Fibroblast of skin of left biceps (primary cell): ENCODE results near the gene DLGAP1.
A peak's percentile ranks its signal among the peaks of the same experiment; 100 is the strongest.

Experiments used
- DNase-seq, 2 experiments: peaks; one replicate each; pipeline ENCODE4 v3.0.0-alpha.2; 2013; ENCODE audit warnings: low read depth in 2 of 2

Gene DLGAP1

GRCh38 chr18:3995476-3996102, 459.5 kb downstream of the DLGAP1 start:
- DNase-seq, result no peak

- no peak for DNase-seq
These were observed 461.0 kb downstream of the DLGAP1 start for GRCh38 chr18:3993941-3994687.

GRCh38 chr18:3985664-3986063, 469.4 kb downstream of the DLGAP1 start:
- DNase-seq, result peak in 1 of 2 experiments; percentile 42

- DNase-seq, result no peak
These were observed 470.1 kb downstream of the DLGAP1 start for GRCh38 chr18:3985020-3985419.

GRCh38 chr18:3984163-3984757, 470.8 kb downstream of the DLGAP1 start:
- no peak for DNase-seq

- peak; percentile 50 to 62 for DNase-seq
These were observed 471.6 kb downstream of the DLGAP1 start for GRCh38 chr18:3983351-3983969.

- no peak for DNase-seq
These were observed 472.6 kb downstream of the DLGAP1 start for GRCh38 chr18:3982541-3982940.

- DNase-seq, result no peak
These were observed 476.1 kb downstream of the DLGAP1 start for GRCh38 chr18:3979024-3979423.

- DNase-seq, result no peak
These were observed 481.8 kb downstream of the DLGAP1 start for GRCh38 chr18:3973191-3973850.

GRCh38 chr18:3972291-3972930, 482.7 kb downstream of the DLGAP1 start:
- no peak for DNase-seq

- DNase-seq, result no peak
These were observed 484.2 kb downstream of the DLGAP1 start for GRCh38 chr18:3970929-3971328.

- DNase-seq, result no peak
These were observed 487.5 kb downstream of the DLGAP1 start for GRCh38 chr18:3967359-3968180.

- DNase-seq, result no peak
These were observed 488.3 kb downstream of the DLGAP1 start for GRCh38 chr18:3966642-3967358.

GRCh38 chr18:3966246-3966641, 488.9 kb downstream of the DLGAP1 start:
- no peak for DNase-seq

GRCh38 chr18:3960977-3961376, 494.1 kb downstream of the DLGAP1 start:
- no peak for DNase-seq

- DNase-seq, result no peak
These were observed 495.0 kb downstream of the DLGAP1 start for GRCh38 chr18:3960142-3960541.

- DNase-seq, result no peak
These were observed 503.1 kb downstream of the DLGAP1 start for GRCh38 chr18:3952031-3952430.

- no peak for DNase-seq
These were observed 504.3 kb downstream of the DLGAP1 start for GRCh38 chr18:3950668-3951404.

- no peak for DNase-seq
These were observed 506.1 kb downstream of the DLGAP1 start for GRCh38 chr18:3948958-3949357.
